Breast epithelium (tissue), 3 donors: ENCODE results near the gene CIBAR2.

Source experiments
- CTCF ChIP-seq, 3 donors: fragments of 450-650 bp; IDR thresholded peaks; one replicate each; pipeline ENCODE4 v1.5.1; 2016 to 2017; ENCODE audit warnings: antibody characterized with exemption in 3 of 3, mild to moderate bottlenecking in 3 of 3, moderate library complexity in 3 of 3
- POLR2A ChIP-seq: fragments of 450-650 bp; IDR thresholded peaks from one replicate; pipeline ENCODE4 v1.6.1; 2016; ENCODE audit warnings: antibody characterized with exemption, mild to moderate bottlenecking, moderate library complexity

DNA sequence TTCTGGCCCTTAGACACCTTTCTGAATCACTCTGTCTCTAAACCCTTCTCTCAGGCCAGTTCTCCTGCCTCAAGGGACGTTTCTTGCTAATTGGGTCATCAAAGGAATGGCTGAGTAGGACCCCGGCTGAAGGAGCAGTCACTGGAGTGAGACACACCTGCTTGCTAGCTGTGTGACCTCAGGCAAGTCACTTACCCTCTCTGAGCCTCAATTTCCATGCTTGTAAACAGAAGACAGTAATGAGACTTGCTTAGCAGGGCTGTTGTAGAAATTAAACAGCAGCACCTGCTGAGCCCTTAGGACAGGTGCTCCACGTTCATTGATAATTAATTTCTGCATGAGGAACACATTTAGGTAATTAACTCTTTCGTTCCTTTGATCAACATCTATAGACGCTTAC is 6.8 kb downstream of the CIBAR2 start:
- TF ChIP-seq POLR2A (no peak), CTCF (IDR thresholded peaks at IDR 0.05) (no peak)
